ELF-1 (cell line): ENCODE measurements around the gene PSAP.
"Not testable (repeated sequence)": the region's sequence is repeated elsewhere in the genome, so short reads cannot be mapped to it uniquely, and the experiment has no call there.

Source experiments
- DNase-seq: peaks from one replicate; pipeline ENCODE4 v3.0.0-alpha.2; 2016; ENCODE audit warnings: low read depth, low spot score

The PSAP gene

DNA sequence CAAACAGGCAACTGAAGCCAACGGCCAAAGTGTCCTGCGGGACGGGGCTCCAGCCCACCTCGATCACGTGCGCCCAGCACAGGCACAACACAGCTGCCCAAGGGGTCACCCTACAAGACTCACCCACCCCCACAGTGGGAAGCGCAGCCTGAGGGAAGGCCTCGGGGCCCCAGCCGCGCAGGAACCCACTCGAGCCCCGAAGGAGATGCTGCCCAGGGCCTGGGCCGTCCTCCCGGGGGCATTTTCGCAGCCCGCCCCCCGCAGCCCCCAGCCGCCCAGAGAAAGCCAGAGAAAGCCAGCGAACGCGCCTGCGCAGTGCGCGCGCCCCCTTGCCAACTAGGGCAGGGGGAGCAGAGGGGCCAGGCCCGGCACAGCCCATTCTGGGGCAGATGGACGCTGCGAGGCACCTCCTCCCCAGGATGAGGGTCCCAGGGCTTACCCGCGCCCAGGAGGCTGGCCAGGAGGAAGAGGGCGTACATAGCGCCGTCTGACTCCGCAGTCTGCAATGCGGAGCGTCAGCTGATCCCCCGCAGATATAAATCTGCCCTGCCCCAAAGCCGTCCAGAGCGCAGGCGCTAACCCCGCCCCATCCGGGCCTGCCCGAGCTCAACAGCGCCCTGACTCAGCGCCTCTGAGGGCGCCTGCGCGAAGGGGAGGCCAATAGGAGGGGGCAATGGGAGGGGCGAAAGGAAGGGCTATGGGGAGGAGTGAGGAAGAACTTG, at the start of gene PSAP:
TSS of gene PSAP (minus strand) at position 509 of the 722 bp plus-strand sequence. CDS start at position 479, 30 bp downstream.
- peak; percentile 99 for DNase-seq

DNA sequence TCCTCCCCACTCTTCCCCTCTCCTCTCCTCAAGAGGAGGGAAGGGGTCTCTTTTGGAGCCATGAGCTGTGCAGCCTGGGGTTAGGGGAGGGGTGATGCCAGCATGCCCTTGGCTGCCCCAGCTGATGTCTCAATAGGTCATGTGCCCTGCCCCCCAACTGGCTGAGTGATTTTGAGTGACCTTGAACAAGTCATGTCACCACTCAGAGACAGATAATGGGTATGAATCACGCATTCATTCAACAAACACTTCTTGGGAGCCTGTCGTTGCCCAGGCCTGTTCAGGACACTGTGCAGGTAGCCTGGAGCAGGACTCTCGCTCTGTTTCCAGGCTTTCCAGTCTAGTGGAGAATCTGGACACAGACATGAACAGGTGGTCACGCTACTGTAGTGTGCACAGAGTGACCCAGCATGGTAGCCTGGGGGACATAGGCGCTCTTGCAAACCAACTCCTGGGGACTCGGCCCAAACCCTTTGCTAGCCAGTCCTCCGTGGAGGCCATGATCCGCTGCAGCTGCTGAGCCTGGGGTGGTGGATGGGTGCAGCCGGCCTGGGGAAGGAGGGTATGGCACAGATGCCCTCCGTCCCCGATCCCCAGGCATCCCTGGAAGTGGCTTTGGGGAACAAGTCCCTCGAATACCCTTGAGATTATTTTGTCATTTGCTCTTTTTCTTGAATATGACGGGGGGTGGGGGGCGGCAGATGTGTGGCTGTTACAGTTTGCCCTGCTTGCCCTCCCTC, 49.6 kb upstream of the PSAP start:
- no peak for DNase-seq

DNA sequence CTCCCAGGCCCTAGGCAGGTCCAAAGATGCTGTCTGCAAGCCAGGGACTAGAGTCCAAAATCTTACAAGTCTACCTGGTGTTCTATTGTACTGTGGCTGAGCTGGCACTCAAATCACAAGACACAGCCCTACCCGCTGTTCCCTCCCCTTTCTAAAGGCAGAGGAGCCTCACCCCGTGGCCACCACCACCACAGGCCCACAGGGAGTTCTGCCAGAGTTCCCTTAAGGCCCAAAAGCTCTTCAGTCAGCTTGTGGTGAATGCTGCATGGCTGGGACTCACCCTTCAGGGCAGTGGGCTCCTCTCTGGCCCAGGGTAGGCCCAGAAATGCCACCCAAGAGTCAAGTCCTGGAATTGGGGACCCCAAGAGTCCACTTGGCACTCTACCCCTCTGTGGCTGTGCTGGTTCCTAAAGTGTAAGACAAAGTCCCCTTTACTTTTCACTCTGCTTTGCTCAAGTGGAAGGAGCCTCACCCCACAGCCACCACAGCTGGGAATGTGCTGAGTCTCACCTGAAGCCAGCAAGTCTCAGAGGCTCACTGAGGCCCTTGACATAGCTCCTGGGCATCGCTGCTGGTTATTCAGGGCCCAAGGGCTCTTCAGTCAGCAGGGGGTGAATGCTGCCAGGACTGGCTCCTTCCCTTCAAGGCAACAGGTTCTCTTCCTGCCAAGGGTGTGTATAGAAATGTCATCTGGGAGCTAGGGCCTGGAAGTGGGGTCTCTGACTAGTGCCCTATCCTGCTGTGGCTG, 48.8 kb upstream of the PSAP start:
- DNase-seq: no peak

DNA sequence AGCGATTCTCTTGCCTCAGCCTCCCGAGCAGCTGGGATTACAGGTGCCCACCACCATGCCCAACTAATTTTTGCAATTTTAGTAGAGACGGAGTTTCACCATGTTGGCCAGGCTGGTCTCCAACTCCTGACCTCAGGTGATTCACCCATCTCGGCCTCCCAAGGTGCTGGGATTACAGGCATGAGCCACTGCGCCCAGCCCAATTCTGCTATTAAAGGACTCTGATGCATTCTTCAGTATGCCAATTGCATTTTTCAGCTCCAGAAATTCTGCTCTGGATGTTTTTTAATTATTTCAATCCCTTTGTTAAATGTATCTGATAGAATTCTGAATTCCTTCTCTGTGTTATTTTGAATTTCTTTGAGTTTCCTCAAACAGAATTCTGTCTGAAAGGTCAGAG, 47.3 kb upstream of the PSAP start:
- DNase-seq: not testable (repeated sequence)

DNA sequence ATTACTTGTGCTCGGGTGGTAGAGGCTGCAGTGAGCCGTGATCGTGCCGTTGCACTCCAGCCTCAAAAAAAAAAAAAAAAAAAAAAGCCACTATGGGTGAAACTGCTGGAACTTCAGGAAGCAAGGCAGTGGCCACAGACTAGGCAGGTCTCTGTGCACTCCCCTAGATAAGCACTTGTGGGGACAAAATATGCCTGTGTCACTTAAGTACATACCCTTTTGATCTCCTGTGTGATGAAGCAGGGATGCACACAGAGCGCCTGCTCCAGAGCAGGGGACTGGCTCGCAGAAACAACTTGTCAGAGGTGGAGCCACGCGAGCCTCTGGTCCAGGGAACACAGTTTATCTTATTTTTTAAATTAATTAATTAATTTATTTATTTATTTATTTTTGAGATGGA, 42.9 kb upstream of the PSAP start:
- no peak for DNase-seq

DNA sequence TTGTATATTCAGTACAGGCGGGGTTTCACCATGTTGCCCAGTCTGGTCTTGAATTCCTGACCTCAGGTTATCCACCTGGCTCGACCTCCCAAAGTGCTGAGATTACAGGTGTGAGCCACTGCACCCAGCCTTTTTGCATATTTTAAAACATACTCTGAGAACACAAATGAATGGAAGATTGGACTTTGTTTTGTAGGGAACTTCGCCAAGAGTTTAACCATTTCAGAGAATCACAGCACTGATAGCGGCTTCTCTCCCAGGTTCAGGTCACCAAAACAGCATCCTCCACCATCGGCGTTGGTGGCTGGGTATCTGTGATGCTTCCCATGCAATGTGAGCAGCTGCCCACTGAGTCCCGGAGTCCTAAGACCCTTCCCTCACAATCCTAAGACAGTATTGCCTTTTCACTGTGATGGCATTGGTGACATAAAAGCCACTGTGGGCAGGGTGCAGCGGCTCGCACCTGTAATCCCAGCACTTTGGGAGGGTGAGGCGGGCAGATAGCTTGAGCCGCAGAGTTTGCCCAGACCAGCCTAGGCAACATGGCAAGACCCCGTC, 42.3 kb upstream of the PSAP start:
- no peak for DNase-seq

DNA sequence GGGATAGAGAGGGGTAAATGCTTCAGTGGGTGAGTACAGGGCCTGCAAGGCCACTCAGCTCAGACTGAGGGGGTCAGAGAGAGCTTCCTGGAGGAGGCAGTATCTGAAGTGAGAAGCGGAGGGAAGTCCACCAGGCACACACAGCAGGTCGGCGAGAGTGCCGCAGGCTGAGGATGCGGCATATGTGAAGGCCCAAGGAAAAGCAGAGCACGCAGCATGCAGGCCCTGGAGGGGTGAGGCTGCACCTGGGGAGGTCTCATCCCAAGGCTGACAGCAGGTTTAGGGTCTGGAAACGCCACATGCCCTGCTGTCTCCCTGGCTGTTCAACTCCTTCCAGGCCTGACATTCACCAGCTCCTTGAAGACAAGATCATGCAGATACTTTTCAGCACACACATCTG, 40.4 kb upstream of the PSAP start:
- DNase-seq: no peak

DNA sequence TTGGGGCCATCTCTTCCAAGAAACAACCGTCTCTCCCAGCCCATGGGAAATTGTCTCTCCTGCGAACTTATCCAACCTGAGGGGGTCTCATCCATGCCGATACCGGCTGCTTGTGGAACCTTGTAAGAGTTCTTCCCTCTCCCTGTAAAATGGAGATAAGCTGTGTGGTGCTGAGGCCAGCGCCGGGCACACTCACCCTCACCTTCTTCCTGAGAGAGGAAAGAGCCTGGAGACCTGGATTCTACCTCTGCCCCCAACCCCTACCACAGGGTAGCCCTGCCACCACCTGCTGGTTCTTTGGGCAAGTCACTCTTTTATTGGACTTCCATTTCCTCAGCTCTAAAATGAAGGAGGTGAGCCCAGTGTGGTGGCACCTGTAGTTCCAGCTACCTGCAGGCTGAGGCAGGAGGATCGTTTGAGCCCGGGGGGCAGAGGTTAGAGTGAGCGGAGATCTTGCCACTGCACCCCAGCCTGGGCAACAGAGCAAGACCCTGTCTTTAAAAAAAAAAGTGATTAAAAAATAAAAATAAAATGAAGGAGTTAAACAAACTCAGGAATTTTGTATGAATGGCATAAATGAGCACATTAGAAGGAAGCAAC, 38.4 kb upstream of the PSAP start:
- peak; percentile 25 for DNase-seq

DNA sequence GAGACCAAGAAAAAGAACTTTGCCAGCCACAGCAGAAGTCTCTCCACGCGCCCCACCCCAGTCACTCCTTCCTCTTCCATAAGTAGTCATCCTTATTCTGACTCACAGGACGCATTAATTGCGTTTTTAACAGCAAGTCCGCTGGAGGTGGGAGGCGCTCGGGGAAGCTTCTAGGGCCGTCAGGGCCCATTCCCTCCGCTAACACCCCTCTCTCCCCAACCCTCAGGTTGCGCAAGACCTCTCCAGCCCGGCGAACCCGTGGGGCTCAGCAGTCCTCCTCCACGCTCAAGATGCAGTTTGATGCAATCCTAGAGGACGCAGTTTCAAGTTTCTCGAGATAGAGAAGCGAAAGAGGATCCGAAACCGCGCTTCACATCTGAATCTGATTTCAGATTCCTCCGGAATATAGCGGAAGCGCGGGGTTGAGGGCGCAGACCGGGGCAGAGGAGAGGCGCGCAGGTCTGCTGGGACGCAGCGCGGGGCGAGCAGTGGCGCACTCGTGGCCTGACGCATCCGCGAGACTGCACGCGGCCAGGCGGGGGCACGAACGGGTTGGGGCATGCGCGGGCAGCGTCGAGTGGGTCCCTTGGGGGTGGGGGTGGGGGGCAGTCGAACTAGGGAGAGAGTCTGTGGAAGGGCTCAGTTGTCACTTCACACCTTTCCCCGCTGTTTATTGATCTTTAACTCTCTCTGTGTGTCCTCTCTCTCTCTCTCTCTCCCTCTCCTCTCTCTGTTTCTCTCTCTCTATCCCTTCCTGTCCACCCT, 37.8 kb upstream of the PSAP start:
- DNase-seq: peak; percentile 40

DNA sequence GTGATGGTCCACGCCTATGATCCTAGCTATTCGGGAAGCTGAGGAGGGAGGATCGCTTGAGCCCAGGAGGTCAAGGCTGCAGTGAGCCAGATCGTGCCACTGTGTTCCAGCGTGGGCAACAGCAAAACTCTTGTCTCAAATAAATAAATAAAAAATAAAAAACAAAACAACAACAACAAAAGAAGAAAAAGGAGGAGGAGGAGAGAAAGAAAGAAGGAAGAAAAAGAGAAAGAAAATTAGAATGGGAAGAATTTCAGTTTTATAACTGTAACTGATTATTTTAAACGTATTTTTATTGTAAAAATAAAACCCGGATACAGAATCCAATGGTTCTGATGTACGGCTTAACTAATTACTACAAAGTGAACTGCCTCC, 37.2 kb upstream of the PSAP start:
- no peak for DNase-seq

DNA sequence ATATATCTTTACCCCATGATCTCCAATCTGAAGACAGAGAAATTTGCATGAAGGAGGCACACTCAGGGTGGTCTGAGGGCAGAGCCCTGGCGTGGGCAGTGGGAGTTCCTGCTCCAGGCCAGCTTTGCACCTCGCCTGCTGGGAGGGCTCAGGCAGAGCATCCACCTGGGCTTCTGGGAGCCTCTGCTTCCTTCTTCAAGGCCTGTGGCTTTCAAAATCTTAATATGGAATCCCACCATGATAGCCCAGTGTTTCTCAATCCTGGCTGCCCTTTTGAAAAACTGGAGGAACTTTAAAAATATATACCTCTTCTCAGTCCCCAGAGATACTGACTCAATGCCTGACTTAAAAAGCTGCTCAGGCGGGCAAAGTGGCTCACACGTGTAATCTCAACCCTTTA, 36.7 kb upstream of the PSAP start:
- no peak for DNase-seq

DNA sequence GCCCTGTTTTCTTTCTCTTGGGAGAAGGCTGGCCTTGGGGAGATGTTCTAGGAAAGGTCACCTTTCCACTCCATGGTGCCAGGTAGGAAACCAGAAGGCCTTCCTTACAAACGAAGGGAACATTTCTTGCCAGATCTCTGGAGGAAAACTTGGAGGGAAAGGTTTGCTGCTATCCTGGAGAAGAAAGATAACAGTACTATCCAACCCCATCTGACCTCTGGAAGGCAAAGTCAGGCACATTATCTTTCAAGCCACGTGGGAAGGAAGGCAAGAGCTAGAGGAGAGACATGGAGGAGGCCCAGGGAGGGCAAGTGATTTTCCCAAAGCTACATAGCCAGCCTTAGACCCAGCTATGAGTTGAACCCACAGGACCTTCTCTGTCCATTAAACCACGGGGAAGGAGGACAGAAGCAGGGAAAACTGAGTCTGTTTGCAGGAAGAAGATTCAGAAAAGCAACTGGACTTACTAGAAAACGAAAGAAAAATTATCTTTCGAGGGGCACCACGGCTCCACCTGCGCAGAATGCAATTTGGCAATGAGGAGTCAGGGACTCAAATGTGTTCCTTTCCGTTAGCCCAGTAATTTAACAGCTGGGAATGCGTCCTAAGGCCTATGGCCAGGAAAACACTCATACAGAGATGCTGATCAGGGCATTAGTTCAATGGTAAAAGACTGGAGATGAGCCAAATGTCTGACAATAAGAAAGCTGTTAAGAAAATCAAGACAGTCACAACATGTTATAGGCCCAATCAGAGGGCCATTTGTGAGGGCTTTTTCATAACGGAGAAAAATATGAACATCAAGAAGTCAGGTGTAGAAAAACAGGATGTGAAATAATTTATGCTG, 32.0 kb upstream of the PSAP start:
- DNase-seq: no peak

DNA sequence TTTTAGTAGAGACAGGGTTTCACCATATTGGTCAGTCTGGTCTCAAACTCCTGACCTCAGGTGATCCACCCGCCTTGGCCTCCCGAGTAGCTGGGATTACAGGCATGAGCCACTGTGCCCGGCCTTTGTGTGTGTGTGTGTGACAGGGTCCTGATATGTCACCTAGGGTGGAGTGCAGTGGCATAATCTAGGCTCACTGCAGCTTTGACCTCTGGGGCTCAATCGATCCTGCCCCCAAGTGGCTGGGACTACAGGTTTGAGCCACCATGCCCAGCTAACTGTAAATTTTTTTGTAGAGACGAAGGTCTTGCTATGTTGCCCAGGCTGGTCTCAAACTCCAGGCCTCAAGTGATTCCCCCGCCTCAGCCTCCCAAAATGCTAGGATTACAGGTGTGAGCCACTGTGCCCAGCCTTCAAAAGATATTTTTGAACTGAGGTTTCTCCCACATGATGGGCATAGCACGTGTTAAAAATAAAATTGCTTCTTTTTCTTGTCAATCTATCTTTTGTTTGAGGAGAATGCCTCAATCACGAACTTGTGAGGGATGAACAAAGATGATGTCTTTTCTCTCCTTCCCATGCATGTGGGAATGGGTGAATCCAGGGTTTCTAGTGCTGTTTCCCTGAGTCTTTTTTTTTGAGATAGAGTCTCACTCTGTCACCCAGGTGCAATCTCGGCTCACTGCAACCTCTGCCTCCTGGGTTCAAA, 30.8 kb upstream of the PSAP start:
- no peak for DNase-seq

DNA sequence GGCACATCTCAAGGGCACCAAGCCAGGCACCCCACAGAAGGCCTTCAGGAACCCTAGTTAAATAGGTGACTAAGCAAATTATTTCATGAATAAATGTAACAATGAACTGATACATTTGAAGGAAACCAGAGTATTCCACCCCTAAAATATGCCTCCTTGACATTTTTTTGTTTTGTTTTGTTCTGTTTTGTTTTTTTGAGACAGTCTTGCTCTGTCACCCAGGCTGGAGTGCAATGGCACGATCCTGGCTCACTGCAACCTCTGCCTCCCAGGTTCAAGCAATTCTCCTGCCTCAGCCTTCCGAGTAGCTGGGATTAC, 30.2 kb upstream of the PSAP start:
- DNase-seq: not testable (repeated sequence)

DNA sequence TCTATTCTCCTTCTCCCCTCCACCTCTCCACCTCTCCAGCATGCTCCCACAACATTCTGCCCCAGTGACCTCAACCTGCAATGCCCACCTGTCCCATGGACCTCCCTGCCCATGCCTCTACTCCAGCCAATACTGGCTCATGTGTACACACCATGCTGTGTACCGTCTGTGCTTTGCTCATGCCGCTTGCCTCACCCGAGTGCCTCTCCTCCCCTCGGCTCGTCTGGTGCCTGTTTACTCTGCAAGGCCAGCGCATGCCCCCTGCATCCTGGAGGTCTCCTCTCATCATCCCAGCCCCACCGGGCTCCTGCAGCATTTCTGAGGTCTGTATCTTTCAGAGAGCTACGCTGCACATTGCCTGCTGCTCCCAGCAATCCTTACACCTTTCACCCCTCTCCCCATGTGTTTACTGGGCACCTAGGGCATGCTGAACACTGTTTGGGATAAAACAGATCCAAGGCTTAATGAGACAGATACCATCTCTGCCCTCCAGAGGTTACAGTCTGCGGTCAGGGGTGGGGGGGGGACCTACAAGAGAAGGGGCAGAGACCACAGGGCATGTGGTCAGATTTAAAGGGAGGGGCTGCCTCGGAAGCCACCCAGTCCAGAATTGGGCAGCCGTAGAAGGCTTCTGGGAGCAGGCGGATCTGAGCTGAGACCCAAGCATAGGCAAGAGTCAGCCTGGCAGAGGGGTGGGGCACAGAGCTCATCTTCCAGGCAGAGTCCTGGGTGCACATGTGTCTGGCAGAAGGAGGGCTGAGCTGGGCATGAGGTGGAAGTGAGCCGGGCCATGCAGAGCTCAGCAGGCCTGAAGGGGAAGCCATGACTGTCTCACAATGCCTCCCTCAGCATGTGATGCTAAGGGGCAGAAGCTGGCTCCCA, 29.6 kb upstream of the PSAP start:
- DNase-seq: no peak

DNA sequence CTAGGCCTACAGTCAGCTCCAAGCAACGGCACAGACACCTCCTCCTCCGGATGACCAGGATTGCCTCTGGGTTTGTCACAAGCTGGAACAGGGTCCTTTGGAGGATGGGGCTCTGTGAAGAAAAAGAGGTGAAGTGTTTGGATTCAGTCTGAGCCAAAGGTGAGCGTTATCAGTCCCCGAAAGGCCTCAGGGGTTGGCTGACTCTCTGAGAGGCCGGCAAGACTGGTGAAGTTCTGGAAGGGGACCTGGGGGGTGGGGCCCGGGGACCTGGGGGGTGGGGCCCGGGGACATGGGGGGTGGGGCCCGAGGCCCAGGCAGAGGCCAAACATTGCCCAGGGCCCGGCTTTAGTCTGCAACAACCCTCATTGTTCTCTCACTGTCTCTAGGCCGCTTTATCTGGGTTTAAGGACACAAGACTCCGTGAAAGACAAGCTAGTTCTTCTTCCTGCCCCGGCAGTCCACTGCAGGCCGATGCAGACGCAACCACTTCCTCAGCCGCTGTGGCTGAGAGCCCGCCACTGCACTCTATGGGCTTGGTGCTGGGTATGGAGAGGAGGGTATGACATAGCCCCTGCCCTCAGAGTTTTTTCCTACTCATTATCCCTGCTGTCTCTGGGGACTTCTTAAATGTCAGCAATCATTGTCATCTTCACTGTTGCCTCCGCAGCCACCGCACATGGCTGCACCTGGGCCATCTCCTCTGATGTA, 27.4 kb upstream of the PSAP start:
- peak; percentile 72 for DNase-seq

DNA sequence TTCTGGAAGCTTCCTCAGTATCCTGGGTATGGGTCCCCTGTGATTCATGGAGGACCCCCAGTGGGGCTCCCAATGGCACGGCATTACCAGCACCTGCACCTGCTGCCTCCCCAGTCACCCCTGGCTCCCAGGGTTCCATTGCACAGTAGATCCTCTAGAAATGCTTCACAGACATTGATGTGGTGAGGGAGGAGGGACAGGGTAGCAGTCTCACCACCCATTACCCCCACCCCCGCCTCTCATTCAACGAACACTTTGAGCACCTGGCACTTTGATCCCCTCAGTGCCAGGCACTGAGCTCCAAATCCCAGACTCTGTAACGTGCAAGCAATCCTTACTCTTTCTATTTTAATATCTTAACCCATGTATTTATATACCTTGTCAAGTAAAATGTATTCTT, 26.8 kb upstream of the PSAP start:
- DNase-seq: no peak
